GM21619 (cell line): ENCODE results near the gene OR2H1.

Experiments used
- ATAC-seq: cut with Tn5 transposase; IDR thresholded peaks from one replicate; pipeline ENCODE4 v1.9.1; 2021; ENCODE audit not compliant: unreplicated experiment

OR2H1 gene

DNA sequence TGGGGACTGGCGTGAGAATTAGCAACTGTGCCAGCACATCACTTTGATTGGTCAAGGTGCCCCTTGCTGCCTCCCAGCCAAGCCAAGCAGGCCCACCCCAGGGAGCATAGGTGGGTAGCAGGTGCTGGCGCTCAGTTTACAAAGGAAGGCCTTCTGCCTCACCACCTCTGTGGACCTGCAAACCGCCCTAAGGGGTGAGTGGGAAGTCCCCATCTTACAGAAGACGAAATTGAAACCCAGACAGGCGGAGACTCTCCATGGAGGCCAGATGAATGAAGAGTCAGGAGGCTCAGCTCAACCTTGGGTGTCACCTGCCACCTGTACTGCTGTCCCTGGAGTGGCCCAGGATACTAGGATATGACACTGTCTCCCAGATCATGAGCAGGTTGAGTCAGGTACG, 52.3 kb downstream of the OR2H1 start:
- ATAC-seq, result peak; percentile 65

DNA sequence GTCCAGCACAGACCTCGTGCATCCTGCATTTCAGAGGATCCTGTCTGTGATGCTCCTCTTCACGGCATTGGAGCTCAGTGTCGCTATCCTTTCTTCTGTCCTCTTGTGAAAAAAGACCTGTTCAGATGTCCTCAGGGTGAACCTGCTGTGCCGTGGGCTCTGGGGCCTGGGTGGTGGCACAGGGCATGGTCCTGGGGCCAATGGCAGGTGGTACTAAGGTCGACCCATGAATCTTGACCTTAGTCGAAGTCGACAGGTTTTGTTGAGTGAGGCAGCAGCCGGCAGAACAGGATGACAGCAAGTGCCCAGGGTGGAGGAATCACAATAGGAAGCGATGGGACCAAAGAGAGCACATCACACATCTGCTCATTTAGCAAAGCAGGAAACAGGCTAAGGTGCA, 52.8 kb downstream of the OR2H1 start:
- ATAC-seq, result no peak

DNA sequence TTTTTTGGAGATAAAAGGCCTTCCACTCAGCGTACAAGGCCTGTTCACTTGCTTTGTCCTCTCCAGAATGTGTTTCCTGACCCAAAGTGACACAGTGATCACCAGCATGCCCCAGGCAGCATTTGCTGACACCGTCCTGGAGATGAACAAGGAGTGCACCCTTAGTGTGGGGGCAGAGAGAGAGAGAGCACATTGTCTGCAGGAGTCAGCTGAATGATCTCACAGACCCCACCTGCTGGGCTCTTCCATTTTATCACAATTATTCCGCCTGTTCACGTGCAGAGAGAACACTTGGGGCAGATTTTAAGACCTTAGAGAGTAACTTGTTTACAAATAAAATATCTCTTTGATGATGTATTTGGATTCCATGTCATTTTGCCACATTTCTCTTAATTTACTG, 53.2 kb downstream of the OR2H1 start:
- ATAC-seq, result no peak

DNA sequence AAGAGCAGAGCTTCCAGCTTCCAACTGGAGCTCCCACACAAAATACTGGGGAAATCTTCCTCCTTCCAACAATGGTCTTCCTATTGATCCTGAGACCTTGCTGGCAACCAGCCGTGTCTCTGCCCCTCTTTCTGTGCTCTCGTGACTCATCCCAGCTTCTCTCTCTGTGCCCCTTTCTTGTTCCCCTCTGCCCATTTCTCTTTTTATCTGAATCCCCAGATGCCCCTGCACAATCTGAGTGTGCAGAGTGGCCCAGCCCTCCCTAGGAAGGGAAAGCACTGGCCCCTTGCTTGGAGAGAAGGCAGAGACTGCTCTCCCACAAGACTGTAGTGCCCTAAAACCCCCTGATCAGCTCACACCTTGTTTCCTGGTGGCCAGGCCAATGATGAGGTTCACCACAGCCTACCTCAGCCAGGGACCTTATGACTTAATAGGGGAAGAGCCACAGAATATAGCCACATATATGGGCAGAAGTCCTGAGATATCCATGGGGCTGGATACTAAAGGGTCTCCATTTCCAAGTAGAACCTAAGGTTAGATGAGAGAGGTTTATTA, 53.9 kb downstream of the OR2H1 start:
- no peak for ATAC-seq
